ENCODE measurements around the gene MLH3. TPM values are rescaled to one million over a fixed set of nuclear protein-coding genes. Genes with fewer than 3 reads are reported as not detected.

The MLH3 gene
- polyA plus RNA-seq, 3 donors: 3.4 to 6.3 (median 5.1) TPM

- H3K9ac ChIP-seq (ENCODE audit: insufficient read depth, low read length, poor library complexity, severe bottlenecking): no peak overlapping the region
- no peak for TF ChIP-seq CTCF (IDR thresholded peaks at IDR 0.05)
- Mint-ChIP-seq H3K4me3 (no peak overlapping the region), H3K36me3 (no peaks in the 10 kb centered on the region), H3K9me3 (peaks cover 0 to 2% (median 0%) of the 10 kb centered on the region in 7 donors), H3K4me1 (no peaks in the 10 kb centered on the region), H3K27me3 (ENCODE audit: low read depth in 3 of 3) (peaks cover 1 to 10% (median 2%) of the 10 kb centered on the region in 3 donors), H3K27ac (no peak overlapping the region)
- H3K27me3 ChIP-seq (ENCODE audit: control insufficient read depth in 2 of 2, insufficient read depth in 2 of 2, low read length in 2 of 2): no peaks in the 10 kb centered on the region
- H4K20me1 ChIP-seq (ENCODE audit: insufficient read depth, low read length): no peaks in the 10 kb centered on the region
- H3K4me1 ChIP-seq (ENCODE audit: control insufficient read depth in 1 of 2, insufficient read depth in 2 of 2, low read length in 2 of 2): peaks cover 0 to 2% of the 10 kb centered on the region in 2 donors
- no peak overlapping the region for H3K4me3 ChIP-seq (replicated peaks in 1 of 3; ENCODE audit: low read depth in 2 of 3, low read length in 3 of 3)
- H3K4me2 ChIP-seq (replicated peaks; ENCODE audit: extremely low read depth, low read length, poor library complexity, severe bottlenecking): no peak overlapping the region
- no peaks in the 10 kb centered on the region for H3K36me3 ChIP-seq (replicated peaks in 1 of 2; ENCODE audit: control insufficient read depth in 1 of 2, insufficient read depth in 2 of 2, low read length in 2 of 2)
- H3K9me3 ChIP-seq (replicated peaks in 1 of 2; ENCODE audit: control insufficient read depth in 1 of 2, insufficient read depth in 1 of 2, low read length in 2 of 2): no peaks in the 10 kb centered on the region
- no peak for DNase-seq
- intact Hi-C loops (cut with micrococcal nuclease): no loop called here
- H2AFZ ChIP-seq (ENCODE audit: insufficient read depth, low read depth, low read length, poor library complexity, severe bottlenecking): no peak overlapping the region
- no peaks in the 10 kb centered on the region for H3K79me2 ChIP-seq (ENCODE audit: insufficient read depth, low read length)
- H3K27ac ChIP-seq (ENCODE audit: low read depth in 1 of 2, low read length in 2 of 2): no peak overlapping the region
- WGBS (ENCODE audit: insufficient coverage): 100% methylated on average over 6 of the region's 11 CpGs
Observed at GRCh38 chr14:74978416-74978947, 72.8 kb downstream of the MLH3 start.

- no peak overlapping the region for H3K27ac ChIP-seq (ENCODE audit: low read depth in 1 of 2, low read length in 2 of 2)
- no peaks in the 10 kb centered on the region for H3K36me3 ChIP-seq (replicated peaks in 1 of 2; ENCODE audit: control insufficient read depth in 1 of 2, insufficient read depth in 2 of 2, low read length in 2 of 2)
- no peak overlapping the region for H3K4me2 ChIP-seq (replicated peaks; ENCODE audit: extremely low read depth, low read length, poor library complexity, severe bottlenecking)
- DNase-seq: no peak
- H3K27ac Mint-ChIP-seq: no peak overlapping the region
- H3K36me3 Mint-ChIP-seq: no peaks in the 10 kb centered on the region
- H3K9ac ChIP-seq (ENCODE audit: insufficient read depth, low read length, poor library complexity, severe bottlenecking): no peak overlapping the region
- H4K20me1 ChIP-seq (ENCODE audit: insufficient read depth, low read length): no peaks in the 10 kb centered on the region
- H3K4me3 Mint-ChIP-seq: no peak overlapping the region
- no peak overlapping the region for H3K4me3 ChIP-seq (replicated peaks in 1 of 3; ENCODE audit: low read depth in 2 of 3, low read length in 3 of 3)
- H3K4me1 ChIP-seq (ENCODE audit: control insufficient read depth in 1 of 2, insufficient read depth in 2 of 2, low read length in 2 of 2): peaks cover 5 to 7% of the 10 kb centered on the region in 2 donors
- H3K9me3 Mint-ChIP-seq: peaks cover 0 to 2% (median 0%) of the 10 kb centered on the region in 7 donors
- H3K9me3 ChIP-seq (replicated peaks in 1 of 2; ENCODE audit: control insufficient read depth in 1 of 2, insufficient read depth in 1 of 2, low read length in 2 of 2): no peaks in the 10 kb centered on the region
- intact Hi-C loops (cut with micrococcal nuclease): no loop called here
- no peaks in the 10 kb centered on the region for H3K4me1 Mint-ChIP-seq
- 89% methylated on average over 2 of the region's 6 CpGs for WGBS (ENCODE audit: insufficient coverage)
- peaks cover 0 to 10% (median 1%) of the 10 kb centered on the region in 3 donors for H3K27me3 Mint-ChIP-seq (ENCODE audit: low read depth in 3 of 3)
- no peaks in the 10 kb centered on the region for H3K27me3 ChIP-seq (ENCODE audit: control insufficient read depth in 2 of 2, insufficient read depth in 2 of 2, low read length in 2 of 2)
- no peak overlapping the region for H2AFZ ChIP-seq (ENCODE audit: insufficient read depth, low read depth, low read length, poor library complexity, severe bottlenecking)
- H3K79me2 ChIP-seq (ENCODE audit: insufficient read depth, low read length): no peaks in the 10 kb centered on the region
- TF ChIP-seq CTCF (IDR thresholded peaks at IDR 0.05): no peak
Observed at GRCh38 chr14:74977901-74978385, 73.3 kb downstream of the MLH3 start.

Measured in CD14-positive monocyte (primary cell).